Type B pancreatic cell (in vitro differentiated cells): ENCODE measurements around the gene PITPNM2. TPM values are rescaled to one million over a fixed set of nuclear protein-coding genes. Genes with fewer than 3 reads are reported as not detected.

Source experiments
- DNase-seq: peaks from one replicate; pipeline ENCODE4 v3.0.0; 2021; ENCODE audit warnings: mixed read lengths; ENCODE audit not compliant: unreplicated experiment; ENCODE audit errors: extremely low spot score
- H3K27ac Mint-ChIP-seq: 2 replicates; pipeline ENCODE4 v1.8.0; 2021; ENCODE audit warnings: mild to moderate bottlenecking, mixed read lengths
- H3K27me3 Mint-ChIP-seq: 2 replicates; pipeline ENCODE4 v1.8.0; 2021; ENCODE audit warnings: mixed read lengths
- H3K36me3 Mint-ChIP-seq: 2 replicates; pipeline ENCODE4 v1.8.0; 2021; ENCODE audit warnings: mixed read lengths
- H3K4me1 Mint-ChIP-seq: one replicate; pipeline ENCODE4 v1.8.0; 2021; ENCODE audit warnings: mixed read lengths; ENCODE audit not compliant: unreplicated experiment
- H3K4me3 Mint-ChIP-seq: 2 replicates; pipeline ENCODE4 v1.8.0; 2021; ENCODE audit warnings: mild to moderate bottlenecking, mixed read lengths
- H3K9me3 Mint-ChIP-seq: 2 replicates; pipeline ENCODE4 v1.8.0; 2021; ENCODE audit warnings: mixed read lengths
- total RNA-seq: library from RNA; stranded (reverse); gene quantifications from 2 replicates; pipeline ENCODE4 v1.2.1, GENCODE V29; 2021; ENCODE audit warnings: low replicate concordance
- TF ChIP-seq, protein P1 (sequence below): fragments of 200-600 bp; sonication (generic); conservative IDR thresholded peaks from 2 replicates; pipeline ENCODE4 v1.5.0; 2021; ENCODE audit warnings: antibody characterized with exemption, mild to moderate bottlenecking

The PITPNM2 gene
- total RNA-seq, 1 donor from 2014 or later: 6.8 TPM

DNA sequence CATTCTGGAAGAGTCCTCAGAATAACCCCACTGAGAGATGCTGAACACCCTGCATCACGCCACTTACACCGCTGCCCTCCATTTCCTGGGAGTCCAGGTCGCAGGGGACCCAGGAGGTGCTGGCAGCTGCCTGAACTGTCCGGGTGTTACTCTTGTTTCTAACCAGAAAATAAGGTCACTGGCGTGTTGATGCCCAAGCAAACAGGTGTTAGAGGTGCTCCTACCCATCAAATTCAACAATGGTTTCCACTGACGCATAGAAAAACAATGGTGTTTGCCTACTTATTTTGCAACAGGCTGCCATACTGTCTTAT lies 23.8 kb downstream of the PITPNM2 start:
- DNase-seq: no peak
- no peaks in the 10 kb centered on the region for H3K27me3 Mint-ChIP-seq
- no peaks in the 10 kb centered on the region for H3K36me3 Mint-ChIP-seq
- peak overlapping the region; percentile 88 for H3K27ac Mint-ChIP-seq
- TF ChIP-seq, protein P1, sequence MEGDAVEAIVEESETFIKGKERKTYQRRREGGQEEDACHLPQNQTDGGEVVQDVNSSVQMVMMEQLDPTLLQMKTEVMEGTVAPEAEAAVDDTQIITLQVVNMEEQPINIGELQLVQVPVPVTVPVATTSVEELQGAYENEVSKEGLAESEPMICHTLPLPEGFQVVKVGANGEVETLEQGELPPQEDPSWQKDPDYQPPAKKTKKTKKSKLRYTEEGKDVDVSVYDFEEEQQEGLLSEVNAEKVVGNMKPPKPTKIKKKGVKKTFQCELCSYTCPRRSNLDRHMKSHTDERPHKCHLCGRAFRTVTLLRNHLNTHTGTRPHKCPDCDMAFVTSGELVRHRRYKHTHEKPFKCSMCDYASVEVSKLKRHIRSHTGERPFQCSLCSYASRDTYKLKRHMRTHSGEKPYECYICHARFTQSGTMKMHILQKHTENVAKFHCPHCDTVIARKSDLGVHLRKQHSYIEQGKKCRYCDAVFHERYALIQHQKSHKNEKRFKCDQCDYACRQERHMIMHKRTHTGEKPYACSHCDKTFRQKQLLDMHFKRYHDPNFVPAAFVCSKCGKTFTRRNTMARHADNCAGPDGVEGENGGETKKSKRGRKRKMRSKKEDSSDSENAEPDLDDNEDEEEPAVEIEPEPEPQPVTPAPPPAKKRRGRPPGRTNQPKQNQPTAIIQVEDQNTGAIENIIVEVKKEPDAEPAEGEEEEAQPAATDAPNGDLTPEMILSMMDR: no peak
- H3K4me3 Mint-ChIP-seq: no peak overlapping the region
- H3K9me3 Mint-ChIP-seq: peaks cover 8% of the 10 kb centered on the region
- peaks cover 9% of the 10 kb centered on the region for H3K4me1 Mint-ChIP-seq

DNA sequence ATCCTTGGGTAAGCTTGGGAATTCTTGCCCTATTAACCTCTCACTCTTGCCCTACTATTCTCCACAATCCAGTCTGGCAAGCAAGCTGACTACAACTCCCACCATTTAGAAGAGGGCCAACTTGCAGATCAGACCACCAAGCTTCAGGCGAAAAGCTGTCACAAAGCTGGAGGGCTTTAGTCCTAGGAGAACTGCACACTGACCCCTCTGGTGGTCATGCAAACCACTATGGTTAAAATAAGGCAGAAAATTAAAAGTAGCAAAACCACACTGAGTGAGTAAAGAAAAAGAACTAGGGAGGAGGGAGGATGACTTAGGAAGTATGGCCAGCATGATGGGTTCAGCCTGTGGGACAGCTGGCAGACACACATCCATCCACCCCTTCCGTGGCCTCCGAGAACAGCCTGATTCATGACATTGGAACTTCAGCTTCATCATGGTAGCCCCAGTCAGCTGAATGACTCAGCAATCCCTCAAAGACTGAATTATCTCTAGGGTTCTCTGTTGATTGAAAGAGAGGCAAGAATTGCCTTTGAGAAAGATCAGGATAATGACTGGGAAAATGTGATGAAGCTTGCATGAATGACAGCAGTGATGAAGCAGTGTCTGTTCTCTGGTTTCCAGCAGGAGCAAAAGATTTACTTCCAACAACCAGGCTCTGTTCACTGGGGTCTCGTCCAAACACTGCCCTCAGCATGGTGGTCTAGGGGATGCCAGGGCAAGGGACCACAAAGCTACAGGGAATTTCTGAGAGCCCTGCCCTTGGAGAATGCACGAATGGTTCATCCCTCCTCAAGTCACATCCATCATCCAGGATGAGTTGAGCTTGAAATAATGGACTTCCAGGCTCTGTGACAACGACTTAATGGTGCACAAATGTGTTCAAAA lies 24.4 kb downstream of the PITPNM2 start:
- Mint-ChIP-seq H3K36me3 (no peaks in the 10 kb centered on the region), H3K9me3 (peaks cover 8% of the 10 kb centered on the region), H3K27me3 (no peaks in the 10 kb centered on the region), H3K4me1 (peaks cover 9% of the 10 kb centered on the region), H3K4me3 (peak overlapping the region; percentile 18), H3K27ac (peak overlapping the region; percentile 88)
- TF ChIP-seq, protein P1: peak; percentile 34
- no peak for DNase-seq

DNA sequence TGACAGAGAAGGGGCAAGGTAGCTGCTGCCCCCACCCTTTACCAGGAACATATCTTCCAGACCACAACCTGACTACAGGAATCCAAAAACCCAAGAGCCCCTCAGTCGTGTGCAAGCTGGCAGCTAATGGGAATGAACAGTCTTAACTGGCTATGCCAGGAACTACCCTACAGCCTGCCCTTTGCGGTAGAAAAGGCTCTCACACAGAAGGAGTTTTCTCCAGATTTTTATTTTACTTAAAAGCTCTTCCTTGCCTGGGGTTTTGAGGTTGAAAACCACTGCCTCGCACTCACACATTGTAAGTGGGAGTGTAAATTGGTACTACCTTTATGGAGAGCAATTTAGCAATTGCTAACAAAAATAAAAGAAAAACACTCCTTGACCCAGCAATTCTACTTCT lies 28.3 kb downstream of the PITPNM2 start:
- no peak overlapping the region for H3K27ac Mint-ChIP-seq
- TF ChIP-seq, protein P1: no peak
- DNase-seq: no peak
- H3K4me1 Mint-ChIP-seq: peaks cover 9% of the 10 kb centered on the region
- no peak overlapping the region for H3K4me3 Mint-ChIP-seq
- no peaks in the 10 kb centered on the region for H3K36me3 Mint-ChIP-seq
- peaks cover 8% of the 10 kb centered on the region for H3K9me3 Mint-ChIP-seq
- no peaks in the 10 kb centered on the region for H3K27me3 Mint-ChIP-seq

DNA sequence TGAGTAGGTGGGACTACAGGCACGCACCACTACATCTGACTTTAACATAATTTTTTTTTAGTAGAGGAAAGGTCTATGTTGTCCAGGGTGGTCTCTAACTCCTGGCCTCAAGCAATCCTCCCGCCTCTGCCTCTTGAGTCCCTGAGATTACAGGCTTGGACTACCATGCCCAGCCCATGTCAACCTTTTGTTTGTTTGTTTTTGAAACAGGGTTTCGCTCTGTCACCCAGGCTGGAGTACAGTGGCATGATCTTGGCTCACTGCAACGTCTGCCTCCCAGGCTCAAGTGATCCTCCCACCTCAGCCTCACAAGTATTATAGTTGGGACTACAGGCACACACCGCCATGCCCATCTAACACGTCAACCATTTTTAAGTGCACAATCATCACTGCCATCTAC lies 29.2 kb downstream of the PITPNM2 start:
- Mint-ChIP-seq H3K36me3 (no peaks in the 10 kb centered on the region), H3K27me3 (no peaks in the 10 kb centered on the region), H3K4me1 (peaks cover 7% of the 10 kb centered on the region), H3K4me3 (no peak overlapping the region), H3K9me3 (peaks cover 6% of the 10 kb centered on the region), H3K27ac (no peak overlapping the region)
- no peak for DNase-seq
- TF ChIP-seq, protein P1: no peak

DNA sequence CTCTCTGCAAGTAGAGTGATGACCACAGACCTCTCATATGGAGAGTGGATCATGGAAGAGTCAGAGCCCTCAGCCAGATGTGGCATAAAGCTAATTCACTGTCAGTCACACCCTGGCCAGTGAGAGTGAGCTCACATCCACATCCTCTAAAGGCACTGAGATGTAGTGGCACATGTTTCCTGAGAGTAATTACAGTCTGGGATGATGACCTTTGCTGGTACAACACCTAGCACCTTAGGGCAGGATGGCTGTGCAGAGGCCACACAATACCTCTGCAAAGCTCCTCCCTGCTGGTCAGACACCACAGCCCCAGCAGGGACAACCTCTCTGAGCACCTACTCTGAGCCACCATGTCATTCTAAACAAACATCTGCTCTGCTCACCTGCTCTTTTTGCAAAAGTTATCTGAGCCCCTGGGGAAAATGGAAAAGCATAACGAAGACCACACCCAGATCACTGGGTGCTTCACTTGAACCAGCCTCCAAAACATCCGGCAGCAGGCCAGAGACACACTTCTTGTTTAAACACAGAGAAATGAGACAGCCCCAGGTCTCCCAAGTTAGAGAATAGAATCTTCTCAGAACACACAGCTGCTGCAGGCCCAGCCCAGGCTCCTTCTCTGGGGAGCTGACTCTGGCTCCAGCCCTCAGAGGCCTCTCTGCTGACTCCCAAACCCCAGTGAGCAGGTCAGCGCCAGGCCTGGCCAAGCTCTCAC lies 30.3 kb downstream of the PITPNM2 start:
- Mint-ChIP-seq H3K4me1 (no peaks in the 10 kb centered on the region), H3K36me3 (no peaks in the 10 kb centered on the region), H3K9me3 (no peaks in the 10 kb centered on the region), H3K4me3 (no peak overlapping the region), H3K27me3 (no peaks in the 10 kb centered on the region), H3K27ac (no peak overlapping the region)
- TF ChIP-seq, protein P1: no peak
- DNase-seq: no peak
